Left cardiac atrium (tissue), 4 donors: ENCODE measurements around the gene CRELD1. TPM values are rescaled to one million over a fixed set of nuclear protein-coding genes. Genes with fewer than 3 reads are reported as not detected.
"Not testable (repeated sequence)": the region's sequence is repeated elsewhere in the genome, so short reads cannot be mapped to it uniquely, and the experiment has no call there.

Source experiments
- ATAC-seq, 2 donors: fragments of 200-7000 bp; cut with Tn5 transposase; one replicate each; pipeline ENCODE4 v1.9.1; 2020; ENCODE audit warnings: mild to moderate bottlenecking in 2 of 2, moderate library complexity in 2 of 2
- DNase-seq: peaks from one replicate; pipeline ENCODE4 v3.0.0-alpha.2; 2020
- intact Hi-C, 2 donors: fragments of 100-400 bp; cut with DNase I; formaldehyde crosslinking; loops; one replicate each; pipeline versions ENCODE4 v1.14.1 to v1.15.1; 2022 to 2023
- long read RNA-seq: library from polyadenylated mRNA; unstranded; transcript quantifications from one replicate; pipeline ENCODE4 v2.0.0, GENCODE V29; 2021
- total RNA-seq, 2 donors: library from RNA; stranded (reverse); fragmentation: NEBNext Ultra II Directional; extraction: Animal tissue kit (Norgen Biotek cat#: 25700); gene quantifications; one replicate each; pipeline ENCODE4 v1.2.1, GENCODE V29; 2021
- donor health status: DM: no; HTN: yes; CAD: no.
- donor health status: DM: no; HTN: yes; CAD: no; lungs with severe emphysema.
- donor health status: DM: yes; HTN: yes; CAD: no.
- donor health status: Dilated cardiomyopathy.

CRELD1 gene, protein sequence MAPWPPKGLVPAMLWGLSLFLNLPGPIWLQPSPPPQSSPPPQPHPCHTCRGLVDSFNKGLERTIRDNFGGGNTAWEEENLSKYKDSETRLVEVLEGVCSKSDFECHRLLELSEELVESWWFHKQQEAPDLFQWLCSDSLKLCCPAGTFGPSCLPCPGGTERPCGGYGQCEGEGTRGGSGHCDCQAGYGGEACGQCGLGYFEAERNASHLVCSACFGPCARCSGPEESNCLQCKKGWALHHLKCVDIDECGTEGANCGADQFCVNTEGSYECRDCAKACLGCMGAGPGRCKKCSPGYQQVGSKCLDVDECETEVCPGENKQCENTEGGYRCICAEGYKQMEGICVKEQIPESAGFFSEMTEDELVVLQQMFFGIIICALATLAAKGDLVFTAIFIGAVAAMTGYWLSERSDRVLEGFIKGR
- total RNA-seq = 10 to 100 TPM; 47.4 to 59.8 TPM
- long read RNA-seq, transcript CRELD1-206 (11 exons, 1,778 nt) = major isoform, 77 of 152 reads
- long read RNA-seq, transcript CRELD1-203 (11 exons, 1,728 nt) = minor isoform, 42 of 152 reads
- long read RNA-seq, transcript CRELD1-202 (10 exons, 2,696 nt) = minor isoform, 9 of 152 reads
- long read RNA-seq, partial matches to known transcripts = 5 of 152 reads
- long read RNA-seq, other reads (novel, unspliced or antisense) = 18 of 152 reads

GRCh38 chr3:9933561-9934234, at the start of gene CRELD1:
Gene CRELD1 (plus strand): TSS chr3:9933834. CDS start chr3:9934439, 605 bp downstream.
- DNase-seq (peak; percentile 94), ATAC-seq (peak; percentile 95 to 97)
- intact Hi-C loops = no loop called here

DNA sequence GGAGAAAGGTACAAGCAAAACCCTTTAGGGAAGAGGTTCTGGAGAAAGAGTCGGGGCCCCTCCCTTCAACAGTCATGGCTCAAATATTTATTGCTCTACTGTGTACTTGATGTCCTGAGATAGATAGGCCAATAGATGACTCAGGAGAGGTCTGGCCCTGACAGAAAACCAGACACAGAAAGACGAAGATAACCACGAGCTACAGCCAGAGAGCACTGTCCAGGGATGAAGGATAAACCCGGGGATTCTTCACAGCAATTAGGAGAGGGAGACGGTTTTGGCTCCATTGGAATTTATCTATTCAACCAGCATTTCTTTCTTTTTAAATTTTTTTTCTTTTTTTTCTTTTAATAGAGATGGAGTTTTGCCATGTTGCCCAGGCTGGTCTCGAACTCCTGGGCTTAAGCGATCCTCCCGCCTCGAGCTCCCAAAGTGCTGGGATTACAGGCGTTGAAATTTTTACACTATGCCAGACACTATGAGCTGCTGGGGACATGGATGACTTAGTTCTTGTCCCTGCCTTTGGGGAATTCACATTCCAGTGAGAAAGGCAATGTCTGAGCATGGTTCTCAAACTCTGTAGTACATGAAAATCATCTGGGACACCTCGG, 49.0 kb upstream of the CRELD1 start:
- intact Hi-C loops = no loop called here
- no peak for DNase-seq
- ATAC-seq = peak in 1 of 2 donors; percentile 93

DNA sequence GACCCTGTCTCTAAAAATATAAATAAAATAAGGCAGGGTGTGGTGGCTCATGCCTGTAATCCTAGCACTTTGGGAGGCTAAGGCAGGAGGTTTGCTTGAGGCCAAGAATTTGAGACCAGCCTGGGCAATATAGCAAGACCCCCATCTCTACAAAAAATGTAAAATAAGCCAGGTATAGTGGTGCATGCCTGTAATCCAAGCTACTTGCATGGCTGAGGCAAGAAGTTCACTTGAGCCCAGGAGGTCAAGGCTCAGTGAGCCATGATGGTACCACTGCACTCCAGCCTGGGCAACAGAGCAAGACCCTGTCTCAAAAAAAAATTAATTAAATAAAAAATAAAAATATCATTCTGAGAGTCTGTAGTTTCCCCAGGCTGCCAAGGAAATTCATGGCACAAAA, 47.3 kb upstream of the CRELD1 start:
- DNase-seq (no peak), ATAC-seq (no peak)
- intact Hi-C loops = no loop called here

DNA sequence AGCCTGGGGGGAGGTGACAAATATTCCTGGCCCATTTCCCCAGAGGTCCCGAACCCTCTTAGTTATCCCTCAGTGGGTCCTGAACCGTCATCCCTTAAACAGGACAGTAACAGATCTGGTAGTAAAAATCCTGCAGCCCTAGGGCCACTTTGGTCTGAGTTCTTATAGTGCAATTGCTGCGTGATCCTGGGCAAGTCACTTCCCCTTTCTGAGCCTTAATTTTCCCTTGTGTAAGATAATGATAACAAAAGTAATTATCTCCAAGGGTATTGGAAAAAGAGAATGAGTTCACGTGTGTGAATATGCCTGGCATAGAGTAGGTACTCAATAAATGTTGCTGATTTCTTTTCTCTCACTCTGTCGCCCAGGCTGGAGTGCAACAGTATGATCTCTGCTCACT, 46.2 kb upstream of the CRELD1 start:
- DNase-seq = no peak
- intact Hi-C loops = no loop called here
- ATAC-seq = no peak

- intact Hi-C loops = no loop called here
- ATAC-seq (no peak), DNase-seq (no peak)
Observed at GRCh38 chr3:9888540-9888939, 45.1 kb upstream of the CRELD1 start.

- no peak for ATAC-seq
- intact Hi-C loops = no loop called here
Observed at GRCh38 chr3:9889405-9889804, 44.2 kb upstream of the CRELD1 start.

DNA sequence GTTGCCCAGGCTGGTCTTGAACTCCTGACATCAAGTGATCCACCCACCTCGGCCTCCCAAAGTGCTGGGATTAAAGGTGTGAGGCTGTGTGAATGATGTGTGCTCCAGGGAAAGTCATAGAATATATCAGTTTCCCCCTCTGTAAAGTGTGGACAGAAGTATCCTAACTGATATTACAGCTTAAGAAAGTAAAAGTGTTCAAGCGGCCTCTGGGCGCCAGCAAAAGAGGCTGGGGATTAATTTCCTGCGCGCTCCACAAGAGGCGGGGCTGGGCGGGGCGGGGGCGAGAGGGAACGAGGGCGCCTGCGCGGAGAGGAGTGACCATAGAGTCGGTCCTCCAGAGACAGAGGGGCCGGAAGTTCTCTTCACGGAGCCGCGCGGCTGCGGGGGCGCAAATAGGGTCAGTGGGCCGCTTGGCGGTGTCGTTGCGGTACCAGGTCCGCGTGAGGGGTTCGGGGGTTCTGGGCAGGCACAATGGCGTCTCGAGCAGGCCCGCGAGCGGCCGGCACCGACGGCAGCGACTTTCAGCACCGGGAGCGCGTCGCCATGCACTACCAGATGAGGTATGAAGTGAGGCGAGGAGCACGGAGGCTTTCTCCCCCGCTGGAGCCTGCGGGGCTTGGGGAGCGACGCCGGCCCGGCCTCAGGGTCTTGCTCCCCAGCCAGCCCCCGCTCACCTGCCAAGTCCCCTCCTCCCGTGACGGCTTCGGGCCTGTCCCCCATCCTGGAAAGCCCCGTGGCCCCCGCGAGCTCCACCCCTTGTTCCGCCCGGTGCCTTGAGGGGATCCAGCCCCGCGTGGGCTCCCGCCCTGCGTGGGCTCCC, 43.2 kb upstream of the CRELD1 start, which contains the start of gene JAGN1:
TSS of gene JAGN1 (plus strand) at position 362 of the 823 bp plus-strand sequence. CDS start at position 475, 113 bp downstream.
- DNase-seq (peak; percentile 91), ATAC-seq (peak; percentile 97 to 98)
- intact Hi-C loops = no loop called here

More at GRCh38 chr3:9889405-9889804, 44.2 kb upstream of the CRELD1 start:
- no peak for DNase-seq

DNA sequence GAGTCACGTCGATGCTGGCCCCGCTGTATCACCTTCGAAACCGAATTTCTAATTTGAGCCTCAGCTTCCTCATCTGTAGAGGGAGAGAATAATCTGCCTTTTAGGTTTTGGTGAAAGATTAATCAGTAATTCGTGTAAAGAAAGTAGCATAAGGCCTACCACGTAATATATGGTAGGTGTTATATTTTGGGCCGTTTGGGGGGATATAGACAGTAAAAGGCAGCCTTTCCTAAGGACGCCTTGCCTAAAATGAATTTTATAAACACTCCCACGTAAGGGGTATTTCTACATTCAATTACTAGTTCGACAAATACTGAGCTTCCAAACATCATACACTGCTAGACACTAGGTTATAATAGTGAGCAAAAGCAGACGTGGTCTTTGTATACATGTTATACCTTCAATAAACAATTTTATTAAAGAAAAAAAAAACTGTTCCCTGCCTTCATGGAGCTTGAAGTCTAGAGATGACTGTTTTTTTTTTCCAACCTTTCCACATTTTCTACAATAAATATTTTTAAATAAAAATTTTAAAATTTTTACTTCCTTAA, 42.5 kb upstream of the CRELD1 start:
- intact Hi-C loops = no loop called here
- DNase-seq (no peak), ATAC-seq (no peak)

- intact Hi-C loops = no loop called here
- ATAC-seq = no peak
- DNase-seq = no peak
Observed at GRCh38 chr3:9893739-9894138, 39.9 kb upstream of the CRELD1 start.

GRCh38 chr3:9895715-9896114, 37.9 kb upstream of the CRELD1 start:
- ATAC-seq, intact Hi-C loops, DNase-seq: not testable (repeated sequence)

- intact Hi-C loops, DNase-seq, ATAC-seq: not testable (repeated sequence)
Observed at GRCh38 chr3:9896755-9897407, 36.8 kb upstream of the CRELD1 start.

DNA sequence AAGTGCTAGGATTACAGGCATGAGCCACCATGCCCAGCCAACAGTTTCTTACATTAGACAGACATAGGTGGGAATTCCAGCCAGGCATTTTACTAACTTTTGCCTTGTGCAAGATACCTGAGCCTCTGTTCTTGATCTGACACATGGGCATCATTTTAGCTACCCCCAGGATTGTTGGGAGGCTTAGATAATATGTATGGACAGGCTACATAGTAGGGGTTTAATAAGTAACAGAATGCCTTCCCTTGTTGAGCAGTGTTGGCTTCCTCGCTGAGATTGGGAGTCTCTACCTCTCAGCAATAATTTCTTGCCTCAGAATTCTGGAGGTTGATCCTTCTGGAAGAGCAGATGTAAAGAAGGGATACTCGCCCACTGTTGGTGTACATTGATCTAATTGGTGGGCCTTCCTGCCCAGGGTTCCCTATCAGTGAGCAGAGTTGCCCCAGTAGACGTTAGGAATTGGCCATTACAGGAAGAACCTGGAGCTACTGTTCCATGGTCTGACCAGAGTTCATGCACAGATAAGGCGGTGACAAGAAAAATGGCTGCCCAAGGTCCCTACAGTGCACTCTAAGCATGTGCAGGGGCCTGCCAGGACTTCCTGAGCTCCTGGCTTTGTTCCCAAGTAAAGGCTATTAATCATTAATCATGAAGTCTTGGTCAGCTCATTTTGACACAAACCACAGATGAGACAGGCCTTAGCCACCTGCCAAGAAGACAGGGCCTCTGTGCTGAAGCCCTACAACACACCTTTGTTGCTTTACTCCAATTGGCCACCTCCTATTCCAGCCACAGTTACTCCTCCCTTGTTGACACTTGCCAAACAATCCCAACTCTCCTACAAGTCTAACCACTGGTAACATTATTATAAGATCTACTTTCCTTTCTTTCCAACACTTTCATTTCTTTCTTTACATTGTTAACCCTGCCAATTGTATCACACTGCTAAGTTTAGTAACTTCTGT, 35.9 kb upstream of the CRELD1 start:
- intact Hi-C loops = no loop called here
- ATAC-seq = peak; percentile 44 to 52
- DNase-seq = no peak

DNA sequence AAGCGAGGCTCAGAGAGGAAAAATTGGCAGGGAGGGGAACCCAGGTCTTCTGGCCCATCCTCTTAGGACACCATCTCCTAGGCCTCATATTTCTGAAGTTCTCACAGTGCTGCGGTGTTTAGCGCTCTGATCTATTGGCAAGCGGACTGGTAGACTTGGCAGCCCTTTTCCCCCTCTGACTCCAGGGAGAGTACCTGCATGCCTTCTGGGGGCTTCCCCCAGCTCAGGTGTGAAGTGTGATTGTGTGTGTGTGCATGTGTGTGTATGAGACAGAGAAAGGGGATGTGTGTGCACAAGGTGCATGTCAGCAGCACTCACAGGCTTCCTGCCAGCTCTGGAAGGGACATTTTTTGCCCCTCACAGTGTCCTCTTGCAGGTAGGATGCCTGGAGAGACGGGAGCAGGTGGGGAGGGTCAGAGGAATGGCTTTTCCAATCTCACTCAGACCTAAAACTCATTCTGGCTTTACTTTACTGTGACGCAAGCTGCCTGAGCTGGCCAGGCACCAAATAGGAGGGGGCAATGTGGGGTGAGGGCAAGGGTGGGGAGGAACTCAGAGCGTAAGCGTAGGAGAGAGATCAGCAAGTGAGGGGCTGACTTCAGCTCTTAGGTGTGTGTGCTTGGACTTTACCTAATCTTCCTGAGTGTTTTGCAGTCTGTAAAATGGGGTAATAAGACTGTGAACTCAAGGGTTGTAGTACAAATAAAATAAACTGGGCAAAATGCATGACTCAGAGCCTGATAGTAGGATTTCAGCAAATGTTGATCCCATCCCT, 35.0 kb upstream of the CRELD1 start:
- DNase-seq (no peak), ATAC-seq (peak; percentile 17 to 52)
- intact Hi-C loops = no loop called here

DNA sequence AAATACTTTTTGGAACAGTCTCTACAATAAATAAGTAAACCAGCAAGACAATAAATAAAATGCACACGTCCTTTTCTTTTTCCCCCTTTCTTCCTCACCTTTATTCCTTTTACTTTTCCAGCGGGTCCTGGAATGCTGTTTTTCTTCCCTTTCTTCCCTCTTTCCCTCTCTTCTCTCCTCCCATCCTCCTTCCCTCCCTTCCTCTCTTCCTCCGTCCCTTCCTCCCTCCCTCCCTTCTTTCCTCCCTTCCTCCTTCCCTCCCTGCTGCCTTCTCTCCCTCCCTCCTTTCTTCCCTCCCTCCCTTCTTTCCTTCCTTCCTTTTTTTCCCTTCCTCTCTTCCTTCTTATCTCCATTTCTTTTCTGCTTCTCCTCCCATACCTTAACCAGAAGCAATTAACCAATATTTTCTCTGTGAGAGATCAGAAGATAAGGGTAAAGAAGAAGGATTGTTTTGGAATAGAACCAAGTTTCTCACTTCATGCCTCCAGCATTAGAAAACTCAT, 34.3 kb upstream of the CRELD1 start:
- DNase-seq = no peak
- ATAC-seq = no peak
- intact Hi-C loops = no loop called here

- DNase-seq, intact Hi-C loops, ATAC-seq: not testable (repeated sequence)
Observed at GRCh38 chr3:9900965-9901415, 32.6 kb upstream of the CRELD1 start.

DNA sequence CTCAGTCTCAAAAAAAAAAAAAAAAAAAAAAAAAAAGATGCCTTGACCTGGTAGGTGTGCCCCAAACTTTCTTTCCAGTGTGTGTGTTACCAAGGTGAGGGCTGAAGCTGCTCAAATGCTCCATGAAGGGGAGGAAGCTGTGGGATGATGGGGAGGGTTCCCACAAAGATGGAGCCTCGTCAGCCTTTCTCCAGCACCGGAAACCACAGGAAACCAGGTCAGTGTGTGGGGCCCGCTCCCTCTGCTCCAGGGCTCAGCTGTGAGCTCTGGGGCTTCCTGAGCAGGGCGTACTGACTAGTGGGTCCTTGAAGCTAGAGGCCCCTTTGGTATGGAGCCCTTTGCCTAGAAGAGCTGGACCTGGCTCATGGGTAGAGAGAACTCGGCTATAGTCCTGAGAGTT, 31.7 kb upstream of the CRELD1 start:
- ATAC-seq (no peak), DNase-seq (no peak)
- intact Hi-C loops = no loop called here
